Endothelial cell (in vitro differentiated cells): Measurements from ENCODE around the gene ITCH. TPM values are rescaled to one million over a fixed set of nuclear protein-coding genes. Genes with fewer than 3 reads are reported as not detected.
"Not testable (repeated sequence)": the region's sequence is repeated elsewhere in the genome, so short reads cannot be mapped to it uniquely, and the experiment has no call there.

Experiments used
- DNase-seq: peaks from one replicate; pipeline ENCODE4 v3.0.0; 2021; ENCODE audit warnings: low spot score
- H3K27ac Mint-ChIP-seq: one replicate; pipeline ENCODE4 v1.8.0; 2021; ENCODE audit warnings: mixed read lengths, inconsistent platforms; ENCODE audit not compliant: unreplicated experiment
- H3K27me3 Mint-ChIP-seq: one replicate; pipeline ENCODE4 v1.8.0; 2021; ENCODE audit warnings: mild to moderate bottlenecking, moderate library complexity, mixed read lengths, inconsistent platforms; ENCODE audit not compliant: unreplicated experiment
- H3K36me3 Mint-ChIP-seq: one replicate; pipeline ENCODE4 v1.8.0; 2021; ENCODE audit warnings: mild to moderate bottlenecking, low read depth, mixed read lengths, inconsistent platforms; ENCODE audit not compliant: unreplicated experiment
- H3K4me1 Mint-ChIP-seq: one replicate; pipeline ENCODE4 v1.8.0; 2021; ENCODE audit warnings: mild to moderate bottlenecking, mixed read lengths, inconsistent platforms; ENCODE audit not compliant: unreplicated experiment
- H3K4me3 Mint-ChIP-seq: one replicate; pipeline ENCODE4 v1.8.0; 2021; ENCODE audit warnings: mild to moderate bottlenecking, mixed read lengths, inconsistent platforms; ENCODE audit not compliant: unreplicated experiment
- H3K9me3 Mint-ChIP-seq: one replicate; pipeline ENCODE4 v1.8.0; 2021; ENCODE audit warnings: mixed read lengths, inconsistent platforms; ENCODE audit not compliant: unreplicated experiment
- total RNA-seq: library from RNA; stranded (reverse); fragmentation: NEBNext Ultra II Directional; extraction: Animal tissue kit (Norgen Biotek cat#: 25700); gene quantifications from one replicate; pipeline ENCODE4 v1.2.1, GENCODE V29; 2021; ENCODE audit not compliant: unreplicated experiment
- TF ChIP-seq, protein P1 (sequence below): fragments of 200-600 bp; sonication (generic); IDR thresholded peaks from one replicate; pipeline ENCODE4 v1.5.0; 2021; ENCODE audit warnings: antibody characterized with exemption; ENCODE audit not compliant: unreplicated experiment

Gene ITCH
- total RNA-seq, 1 donor from 2014 or later, result 46.8 TPM

DNA sequence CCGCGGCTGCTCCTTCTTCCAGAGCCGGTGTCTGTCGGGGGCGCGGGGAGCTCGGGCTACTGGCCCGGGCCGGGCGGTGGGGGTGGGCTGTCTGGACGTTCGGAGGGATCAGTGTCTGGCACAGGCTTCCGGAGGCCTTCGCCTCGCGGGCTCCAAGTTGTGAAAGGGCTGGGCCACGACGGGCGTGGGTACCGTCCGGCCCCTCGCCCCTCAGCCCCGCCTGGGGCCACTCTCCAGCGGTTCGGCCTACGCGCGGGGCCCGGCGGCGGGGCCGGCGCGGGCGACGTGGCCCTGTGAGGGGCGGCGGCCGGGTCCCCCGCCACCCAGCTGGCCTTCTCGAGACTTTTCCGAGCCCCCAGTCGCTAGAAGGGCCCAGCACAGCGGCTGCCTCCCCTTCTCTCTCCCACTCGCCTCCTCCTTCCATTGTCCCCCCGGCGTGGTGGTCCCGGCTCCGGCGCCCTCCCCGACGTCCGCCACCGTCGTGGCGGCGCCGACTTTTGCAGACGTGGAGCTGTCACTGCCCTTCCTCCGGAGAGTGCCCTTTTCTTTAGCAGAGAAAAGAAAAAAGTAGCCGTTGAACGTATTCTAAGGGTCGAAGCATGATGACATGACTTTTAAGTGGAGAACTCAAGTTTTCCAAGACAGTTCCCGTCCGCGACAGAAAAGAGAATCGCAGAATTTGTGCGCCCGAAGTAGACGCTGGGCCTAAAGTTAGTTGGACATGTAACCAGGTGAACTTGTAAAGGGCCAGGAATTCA, 571 bp downstream of the ITCH start:
- H3K27ac Mint-ChIP-seq, result peak overlapping the region; percentile 94
- H3K4me3 Mint-ChIP-seq, result peak overlapping the region; percentile 99
- H3K4me1 Mint-ChIP-seq, result peaks cover 25% of the 10 kb centered on the region
- peaks cover 5% of the 10 kb centered on the region for H3K36me3 Mint-ChIP-seq
- no peaks in the 10 kb centered on the region for H3K9me3 Mint-ChIP-seq
- no peak for DNase-seq
- TF ChIP-seq, protein P1, sequence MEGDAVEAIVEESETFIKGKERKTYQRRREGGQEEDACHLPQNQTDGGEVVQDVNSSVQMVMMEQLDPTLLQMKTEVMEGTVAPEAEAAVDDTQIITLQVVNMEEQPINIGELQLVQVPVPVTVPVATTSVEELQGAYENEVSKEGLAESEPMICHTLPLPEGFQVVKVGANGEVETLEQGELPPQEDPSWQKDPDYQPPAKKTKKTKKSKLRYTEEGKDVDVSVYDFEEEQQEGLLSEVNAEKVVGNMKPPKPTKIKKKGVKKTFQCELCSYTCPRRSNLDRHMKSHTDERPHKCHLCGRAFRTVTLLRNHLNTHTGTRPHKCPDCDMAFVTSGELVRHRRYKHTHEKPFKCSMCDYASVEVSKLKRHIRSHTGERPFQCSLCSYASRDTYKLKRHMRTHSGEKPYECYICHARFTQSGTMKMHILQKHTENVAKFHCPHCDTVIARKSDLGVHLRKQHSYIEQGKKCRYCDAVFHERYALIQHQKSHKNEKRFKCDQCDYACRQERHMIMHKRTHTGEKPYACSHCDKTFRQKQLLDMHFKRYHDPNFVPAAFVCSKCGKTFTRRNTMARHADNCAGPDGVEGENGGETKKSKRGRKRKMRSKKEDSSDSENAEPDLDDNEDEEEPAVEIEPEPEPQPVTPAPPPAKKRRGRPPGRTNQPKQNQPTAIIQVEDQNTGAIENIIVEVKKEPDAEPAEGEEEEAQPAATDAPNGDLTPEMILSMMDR, result no peak
- H3K27me3 Mint-ChIP-seq, result peaks cover 3% of the 10 kb centered on the region

GRCh38 chr20:34364223-34364506, 1.1 kb downstream of the ITCH start:
- TF ChIP-seq, protein P1, result no peak
- Mint-ChIP-seq H3K36me3 (peaks cover 10% of the 10 kb centered on the region), H3K4me1 (peaks cover 25% of the 10 kb centered on the region), H3K27ac (no peak overlapping the region), H3K9me3 (no peaks in the 10 kb centered on the region), H3K27me3 (peaks cover 3% of the 10 kb centered on the region), H3K4me3 (peak overlapping the region; percentile 93)
- no peak for DNase-seq

DNA sequence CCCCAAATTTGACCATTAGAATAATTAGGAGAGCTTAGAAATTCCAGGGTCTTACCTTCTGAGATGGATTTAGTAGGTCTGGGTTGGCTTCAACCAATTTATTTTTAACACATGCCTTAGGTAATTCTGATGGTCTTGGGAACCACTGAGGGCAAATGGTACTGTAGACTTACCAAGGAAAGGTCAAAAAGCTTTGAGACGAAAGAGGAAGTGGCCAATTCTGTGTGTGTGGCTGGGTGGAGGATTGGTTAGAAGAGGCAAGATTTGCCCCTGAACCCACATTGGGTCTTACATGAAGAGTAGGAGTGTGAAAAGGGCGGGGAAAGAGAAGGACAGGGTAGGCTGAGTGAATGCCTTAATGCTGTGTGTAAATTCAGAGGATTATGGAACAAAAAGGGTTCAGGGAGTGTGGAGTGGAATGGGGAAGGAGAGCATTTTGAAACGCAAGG, 2.7 kb downstream of the ITCH start:
- H3K36me3 Mint-ChIP-seq, result peaks cover 24% of the 10 kb centered on the region
- no peaks in the 10 kb centered on the region for H3K9me3 Mint-ChIP-seq
- H3K27me3 Mint-ChIP-seq, result peaks cover 3% of the 10 kb centered on the region
- TF ChIP-seq, protein P1, result no peak
- H3K27ac Mint-ChIP-seq, result peak overlapping the region; percentile 70
- H3K4me3 Mint-ChIP-seq, result peak overlapping the region; percentile 21
- no peak for DNase-seq
- H3K4me1 Mint-ChIP-seq, result peaks cover 25% of the 10 kb centered on the region

DNA sequence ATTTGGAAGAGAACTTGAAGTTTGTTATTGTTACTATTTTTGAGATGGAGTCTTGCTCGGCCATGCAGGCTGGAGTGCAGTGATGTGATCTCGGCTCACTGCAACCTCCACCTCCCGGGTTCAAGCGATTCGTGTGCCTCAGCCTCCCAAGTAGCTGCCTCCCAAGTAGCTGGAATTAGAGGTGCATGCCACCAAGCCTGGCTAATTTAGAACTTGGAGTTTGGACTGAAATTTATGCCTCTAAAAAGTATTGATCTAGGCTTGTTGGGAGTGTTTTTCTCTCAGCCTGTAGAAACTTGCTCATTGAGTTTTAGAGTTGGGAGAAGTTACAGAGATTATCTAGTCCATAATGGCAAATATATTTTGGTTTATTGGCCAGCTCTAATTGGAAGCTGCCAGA, 4.1 kb downstream of the ITCH start:
- Mint-ChIP-seq H3K27me3 (peaks cover 3% of the 10 kb centered on the region), H3K27ac (no peak overlapping the region), H3K9me3 (no peaks in the 10 kb centered on the region), H3K4me1 (peaks cover 25% of the 10 kb centered on the region), H3K4me3 (no peak overlapping the region), H3K36me3 (peaks cover 29% of the 10 kb centered on the region)
- DNase-seq, result no peak
- TF ChIP-seq, protein P1, result no peak

GRCh38 chr20:34367911-34368310, 4.8 kb downstream of the ITCH start:
- not testable (repeated sequence) for H3K27me3 Mint-ChIP-seq, DNase-seq, H3K9me3 Mint-ChIP-seq
- peaks cover 24% of the 10 kb centered on the region for H3K4me1 Mint-ChIP-seq
- H3K36me3 Mint-ChIP-seq, result peaks cover 29% of the 10 kb centered on the region
- H3K4me3 Mint-ChIP-seq, result peak overlapping the region; percentile 6
- peak overlapping the region; percentile 4 for H3K27ac Mint-ChIP-seq
